A673 (cell line): Measurements from ENCODE around the gene TP53BP2.

Source experiments
- CTCF ChIP-seq: fragments of 300-800, 200-600 bp; sonication (generic); conservative IDR thresholded peaks from 2 replicates; pipeline ENCODE4 v1.5.1; 2017; ENCODE audit warnings: low read depth, mild to moderate bottlenecking, antibody characterized with exemption, low read length, moderate library complexity, mixed read lengths
- EZH2 ChIP-seq: fragments of 200-600 bp; sonication (generic); IDR thresholded peaks from 2 replicates; pipeline ENCODE4 v1.6.1; 2017; ENCODE audit warnings: borderline replicate concordance, low read depth, mild to moderate bottlenecking, mixed read lengths, antibody characterized with exemption, low read length; ENCODE audit not compliant: poor library complexity, severe bottlenecking

GRCh38 chr1:223872308-223872901 lies 26.7 kb upstream of the TP53BP2 start:
- TF ChIP-seq CTCF (no peak), EZH2 (no peak)
